Glutamatergic neuron (in vitro differentiated cells): ENCODE measurements around the gene GPR37. TPM values are rescaled to one million over a fixed set of nuclear protein-coding genes. Genes with fewer than 3 reads are reported as not detected.

Source experiments
- DNase-seq: peaks from one replicate; pipeline ENCODE4 v3.0.0; 2022
- H3K27ac Mint-ChIP-seq: one replicate; pipeline ENCODE4 v1.8.0; 2020; ENCODE audit warnings: mild to moderate bottlenecking, mixed read lengths, inconsistent platforms; ENCODE audit not compliant: unreplicated experiment
- H3K27me3 Mint-ChIP-seq: one replicate; pipeline ENCODE4 v1.8.0; 2020; ENCODE audit warnings: mild to moderate bottlenecking, moderate library complexity, mixed read lengths, inconsistent platforms; ENCODE audit not compliant: unreplicated experiment
- H3K36me3 Mint-ChIP-seq: one replicate; pipeline ENCODE4 v1.8.0; 2020; ENCODE audit warnings: mild to moderate bottlenecking, mixed read lengths, inconsistent platforms; ENCODE audit not compliant: unreplicated experiment
- H3K4me1 Mint-ChIP-seq: one replicate; pipeline ENCODE4 v1.8.0; 2020; ENCODE audit warnings: mild to moderate bottlenecking, low read depth, mixed read lengths, inconsistent platforms; ENCODE audit not compliant: unreplicated experiment
- H3K4me3 Mint-ChIP-seq: one replicate; pipeline ENCODE4 v1.8.0; 2020; ENCODE audit warnings: mild to moderate bottlenecking, mixed read lengths, inconsistent platforms; ENCODE audit not compliant: unreplicated experiment
- H3K9me3 Mint-ChIP-seq: one replicate; pipeline ENCODE4 v1.8.0; 2020; ENCODE audit warnings: mild to moderate bottlenecking, moderate library complexity, mixed read lengths, inconsistent platforms; ENCODE audit not compliant: unreplicated experiment
- CTCF ChIP-seq: fragments of 200-600 bp; sonication (generic); IDR thresholded peaks from one replicate; pipeline ENCODE4 v1.5.0; 2021; ENCODE audit not compliant: partially characterized antibody, unreplicated experiment
- total RNA-seq: library from RNA; stranded (reverse); fragmentation: NEBNext Ultra II Directional; extraction: Animal tissue kit (Norgen Biotek cat#: 25700); gene quantifications from one replicate; pipeline ENCODE4 v1.2.1, GENCODE V29; 2021; ENCODE audit not compliant: unreplicated experiment

The GPR37 gene
- total RNA-seq, 1 donor from 2014 or later: 6.3 TPM

GRCh38 chr7:124781418-124781817, 15.8 kb upstream of the GPR37 start:
- Mint-ChIP-seq H3K27ac (no peak overlapping the region), H3K4me1 (no peaks in the 10 kb centered on the region), H3K36me3 (no peaks in the 10 kb centered on the region), H3K4me3 (no peak overlapping the region), H3K9me3 (peaks cover 2% of the 10 kb centered on the region), H3K27me3 (no peaks in the 10 kb centered on the region)
- TF ChIP-seq CTCF: no peak
- DNase-seq: no peak

DNA sequence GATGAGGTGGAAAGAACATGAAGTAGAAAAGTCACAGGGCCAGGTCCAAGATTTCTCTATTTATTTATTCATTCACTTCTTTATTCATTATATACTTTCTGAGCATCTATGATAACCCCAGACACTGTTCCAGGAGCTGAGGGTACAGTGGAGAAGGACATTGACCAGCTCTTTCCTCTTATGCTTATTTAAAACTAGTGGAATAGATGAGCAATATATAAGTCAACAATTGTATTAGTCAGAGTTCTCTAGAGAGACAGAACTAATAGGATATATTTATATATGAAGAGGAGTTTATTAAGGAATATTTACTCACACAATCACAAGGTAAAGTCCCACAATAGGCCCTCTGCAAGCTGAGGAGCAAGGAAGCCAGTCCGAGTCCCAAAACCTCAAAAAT, 15.0 kb upstream of the GPR37 start:
- H3K9me3 Mint-ChIP-seq: peaks cover 2% of the 10 kb centered on the region
- TF ChIP-seq CTCF: no peak
- no peaks in the 10 kb centered on the region for H3K36me3 Mint-ChIP-seq
- H3K27me3 Mint-ChIP-seq: no peaks in the 10 kb centered on the region
- H3K4me3 Mint-ChIP-seq: no peak overlapping the region
- H3K4me1 Mint-ChIP-seq: no peaks in the 10 kb centered on the region
- H3K27ac Mint-ChIP-seq: no peak overlapping the region
- no peak for DNase-seq

DNA sequence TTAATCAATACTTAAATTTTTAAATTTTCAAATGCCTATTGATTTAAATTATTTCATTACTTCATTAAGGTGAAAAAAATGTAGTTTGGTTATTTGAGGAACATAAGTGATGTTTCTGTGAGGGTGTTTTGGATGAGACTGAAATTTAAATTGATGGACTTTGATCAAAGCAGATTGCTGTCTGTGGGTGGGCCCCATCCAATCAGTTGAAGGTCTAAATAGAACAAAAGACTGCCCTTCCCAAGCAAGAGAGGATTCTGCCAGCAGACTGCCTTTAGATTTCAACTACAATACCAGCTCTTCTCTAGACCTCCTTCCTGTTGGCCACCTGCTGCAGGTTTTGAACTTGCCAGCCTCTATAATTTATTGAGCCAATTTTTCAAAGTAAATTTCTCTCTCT, 14.5 kb upstream of the GPR37 start:
- H3K36me3 Mint-ChIP-seq: no peaks in the 10 kb centered on the region
- H3K27ac Mint-ChIP-seq: no peak overlapping the region
- no peak for TF ChIP-seq CTCF
- H3K4me3 Mint-ChIP-seq: no peak overlapping the region
- no peaks in the 10 kb centered on the region for H3K27me3 Mint-ChIP-seq
- H3K9me3 Mint-ChIP-seq: peaks cover 2% of the 10 kb centered on the region
- H3K4me1 Mint-ChIP-seq: no peaks in the 10 kb centered on the region
- no peak for DNase-seq

DNA sequence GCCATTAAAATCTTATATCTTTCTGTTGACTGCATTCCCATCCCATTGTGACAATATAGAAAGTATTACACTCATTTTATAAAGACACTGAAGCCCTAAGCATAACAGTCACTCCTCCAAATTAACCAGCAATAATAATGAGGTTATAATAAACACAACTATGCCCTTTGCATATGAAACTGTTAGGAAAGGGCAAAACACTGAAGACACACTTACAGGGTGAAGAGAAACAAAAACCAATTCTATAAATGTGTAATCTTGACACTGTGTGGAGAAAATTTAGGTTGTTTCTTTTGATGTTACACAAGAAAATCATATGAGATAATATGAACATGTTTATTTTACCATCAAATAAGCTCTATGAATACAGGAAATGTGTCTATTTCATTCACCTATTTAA, 14.0 kb upstream of the GPR37 start:
- no peaks in the 10 kb centered on the region for H3K36me3 Mint-ChIP-seq
- no peak for DNase-seq
- no peak overlapping the region for H3K4me3 Mint-ChIP-seq
- TF ChIP-seq CTCF: no peak
- peaks cover 2% of the 10 kb centered on the region for H3K9me3 Mint-ChIP-seq
- H3K4me1 Mint-ChIP-seq: no peaks in the 10 kb centered on the region
- H3K27ac Mint-ChIP-seq: no peak overlapping the region
- no peaks in the 10 kb centered on the region for H3K27me3 Mint-ChIP-seq

GRCh38 chr7:124779194-124779593, 13.6 kb upstream of the GPR37 start:
- Mint-ChIP-seq H3K4me3 (no peak overlapping the region), H3K36me3 (no peaks in the 10 kb centered on the region), H3K27me3 (no peaks in the 10 kb centered on the region), H3K27ac (no peak overlapping the region), H3K9me3 (peaks cover 2% of the 10 kb centered on the region), H3K4me1 (no peaks in the 10 kb centered on the region)
- no peak for TF ChIP-seq CTCF
- DNase-seq: no peak
